OCI-LY1 (cell line): ENCODE results near the gene EIPR1.

ENCODE experiments used
- EZH2 ChIP-seq: fragments of 200-600 bp; sonication (generic), shearing (Covaris generic); IDR thresholded peaks from 2 replicates; pipeline ENCODE4 v1.8.0; 2017; ENCODE audit warnings: borderline replicate concordance, mixed run types, mild to moderate bottlenecking, antibody characterized with exemption, low read length, moderate library complexity, mixed read lengths
- TF ChIP-seq, protein P1 (sequence below): fragments of 200-600 bp; sonication (generic), shearing (Covaris generic); IDR thresholded peaks from 2 replicates; pipeline ENCODE4 v1.5.1; 2017; ENCODE audit warnings: mild to moderate bottlenecking, antibody characterized with exemption, low read length, moderate library complexity, mixed read lengths

DNA sequence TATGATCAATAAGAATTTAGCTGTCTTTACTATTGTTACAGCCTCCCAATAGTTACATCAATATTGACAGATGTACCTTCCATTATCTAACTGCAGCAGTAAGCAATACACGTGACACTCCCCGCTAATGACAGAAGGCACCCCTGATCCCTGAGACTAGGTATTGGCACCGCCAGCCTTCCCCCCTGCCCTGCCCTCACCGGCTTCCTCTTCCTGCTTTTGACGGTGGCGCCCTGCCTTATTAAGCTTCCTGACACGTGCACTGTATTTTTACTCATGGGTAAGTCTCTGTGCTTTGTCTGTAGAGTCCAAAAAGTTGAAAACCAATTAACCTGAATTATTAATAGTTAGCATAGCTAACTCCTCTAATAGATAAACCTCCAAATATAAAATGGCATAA, 223.5 kb downstream of the EIPR1 start:
- TF ChIP-seq, protein P1, sequence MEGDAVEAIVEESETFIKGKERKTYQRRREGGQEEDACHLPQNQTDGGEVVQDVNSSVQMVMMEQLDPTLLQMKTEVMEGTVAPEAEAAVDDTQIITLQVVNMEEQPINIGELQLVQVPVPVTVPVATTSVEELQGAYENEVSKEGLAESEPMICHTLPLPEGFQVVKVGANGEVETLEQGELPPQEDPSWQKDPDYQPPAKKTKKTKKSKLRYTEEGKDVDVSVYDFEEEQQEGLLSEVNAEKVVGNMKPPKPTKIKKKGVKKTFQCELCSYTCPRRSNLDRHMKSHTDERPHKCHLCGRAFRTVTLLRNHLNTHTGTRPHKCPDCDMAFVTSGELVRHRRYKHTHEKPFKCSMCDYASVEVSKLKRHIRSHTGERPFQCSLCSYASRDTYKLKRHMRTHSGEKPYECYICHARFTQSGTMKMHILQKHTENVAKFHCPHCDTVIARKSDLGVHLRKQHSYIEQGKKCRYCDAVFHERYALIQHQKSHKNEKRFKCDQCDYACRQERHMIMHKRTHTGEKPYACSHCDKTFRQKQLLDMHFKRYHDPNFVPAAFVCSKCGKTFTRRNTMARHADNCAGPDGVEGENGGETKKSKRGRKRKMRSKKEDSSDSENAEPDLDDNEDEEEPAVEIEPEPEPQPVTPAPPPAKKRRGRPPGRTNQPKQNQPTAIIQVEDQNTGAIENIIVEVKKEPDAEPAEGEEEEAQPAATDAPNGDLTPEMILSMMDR: no peak
- no peak for TF ChIP-seq EZH2
